NB4 (cell line): ENCODE data around the gene PHF2.

Source experiments
- MYC ChIP-seq: IDR thresholded peaks from 2 replicates; pipeline ENCODE4 v1.6.1; 2011; ENCODE audit warnings: low read depth, low read length
- POLR2A ChIP-seq: IDR thresholded peaks from 2 replicates; pipeline ENCODE4 v1.6.1; 2011; ENCODE audit warnings: mild to moderate bottlenecking; ENCODE audit not compliant: insufficient read length; ENCODE audit errors: extremely low read depth
- TF ChIP-seq, protein P1 (sequence below): IDR thresholded peaks from one replicate; pipeline ENCODE4 v1.5.1; 2012; ENCODE audit warnings: low read depth, low read length

- TF ChIP-seq, protein P1, sequence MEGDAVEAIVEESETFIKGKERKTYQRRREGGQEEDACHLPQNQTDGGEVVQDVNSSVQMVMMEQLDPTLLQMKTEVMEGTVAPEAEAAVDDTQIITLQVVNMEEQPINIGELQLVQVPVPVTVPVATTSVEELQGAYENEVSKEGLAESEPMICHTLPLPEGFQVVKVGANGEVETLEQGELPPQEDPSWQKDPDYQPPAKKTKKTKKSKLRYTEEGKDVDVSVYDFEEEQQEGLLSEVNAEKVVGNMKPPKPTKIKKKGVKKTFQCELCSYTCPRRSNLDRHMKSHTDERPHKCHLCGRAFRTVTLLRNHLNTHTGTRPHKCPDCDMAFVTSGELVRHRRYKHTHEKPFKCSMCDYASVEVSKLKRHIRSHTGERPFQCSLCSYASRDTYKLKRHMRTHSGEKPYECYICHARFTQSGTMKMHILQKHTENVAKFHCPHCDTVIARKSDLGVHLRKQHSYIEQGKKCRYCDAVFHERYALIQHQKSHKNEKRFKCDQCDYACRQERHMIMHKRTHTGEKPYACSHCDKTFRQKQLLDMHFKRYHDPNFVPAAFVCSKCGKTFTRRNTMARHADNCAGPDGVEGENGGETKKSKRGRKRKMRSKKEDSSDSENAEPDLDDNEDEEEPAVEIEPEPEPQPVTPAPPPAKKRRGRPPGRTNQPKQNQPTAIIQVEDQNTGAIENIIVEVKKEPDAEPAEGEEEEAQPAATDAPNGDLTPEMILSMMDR, result no peak
- TF ChIP-seq POLR2A, result no peak
- TF ChIP-seq MYC, result no peak
Measured at GRCh38 chr9:93613791-93614190, 37.4 kb downstream of the PHF2 start.
